Putamen (tissue), 1 donor: ENCODE measurements around the gene PLSCR4.

Experiments used
- DNase-seq: peaks from one replicate; pipeline ENCODE4 v3.0.0-alpha.2; 2016; ENCODE audit warnings: low spot score

PLSCR4 gene

GRCh38 chr3:146160964-146161662 is 89.8 kb downstream of the PLSCR4 start, which contains the start of gene PLOD2:
PLOD2 (minus strand) TSS chr3:146161184; CDS start chr3:146160989, 195 bp downstream.
- peak; percentile 50 for DNase-seq

GRCh38 chr3:146160321-146160963 is 90.5 kb downstream of the PLSCR4 start:
- peak; percentile 30 for DNase-seq

- DNase-seq: no peak
These were observed 91.1 kb downstream of the PLSCR4 start for GRCh38 chr3:146159616-146160320.

GRCh38 chr3:146159037-146159436 is 91.9 kb downstream of the PLSCR4 start:
- DNase-seq: no peak

- no peak for DNase-seq
These were observed 93.4 kb downstream of the PLSCR4 start for GRCh38 chr3:146157325-146158060.

- no peak for DNase-seq
These were observed 94.1 kb downstream of the PLSCR4 start for GRCh38 chr3:146156666-146157314.

- no peak for DNase-seq
These were observed 94.8 kb downstream of the PLSCR4 start for GRCh38 chr3:146156095-146156494.

GRCh38 chr3:146154995-146155394 is 95.9 kb downstream of the PLSCR4 start:
- no peak for DNase-seq

- DNase-seq: no peak
These were observed 96.6 kb downstream of the PLSCR4 start for GRCh38 chr3:146154316-146154715.

GRCh38 chr3:146153429-146153828 is 97.5 kb downstream of the PLSCR4 start:
- DNase-seq: no peak

GRCh38 chr3:146152834-146153233 is 98.1 kb downstream of the PLSCR4 start:
- DNase-seq: no peak

GRCh38 chr3:146148468-146148931 is 102.4 kb downstream of the PLSCR4 start:
- no peak for DNase-seq

- DNase-seq: no peak
These were observed 105.3 kb downstream of the PLSCR4 start for GRCh38 chr3:146145642-146146041.

- DNase-seq: no peak
These were observed 108.1 kb downstream of the PLSCR4 start for GRCh38 chr3:146142757-146143156.
